Measurements from ENCODE around the gene LSM11.
A peak's percentile ranks its signal among the peaks of the same experiment; 100 is the strongest.

DNA sequence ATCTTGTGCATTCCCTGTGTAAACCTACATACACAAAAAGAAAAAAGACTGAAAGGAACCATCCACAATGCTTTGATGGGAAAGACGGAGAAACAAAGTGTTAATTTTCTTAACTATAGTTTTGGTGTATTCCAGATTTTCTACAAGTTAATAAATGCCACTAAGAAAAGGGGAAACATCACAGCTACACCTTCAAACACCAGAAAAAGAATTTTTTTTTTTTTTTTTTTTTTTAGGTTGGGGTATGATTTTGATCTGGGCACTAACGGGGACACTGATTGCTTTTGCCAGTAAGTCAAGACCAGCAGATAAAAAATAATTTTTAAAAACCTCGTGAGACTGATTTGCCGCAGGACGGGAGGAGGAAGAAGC, 12.6 kb upstream of the LSM11 start:
- TF ChIP-seq, protein P1, sequence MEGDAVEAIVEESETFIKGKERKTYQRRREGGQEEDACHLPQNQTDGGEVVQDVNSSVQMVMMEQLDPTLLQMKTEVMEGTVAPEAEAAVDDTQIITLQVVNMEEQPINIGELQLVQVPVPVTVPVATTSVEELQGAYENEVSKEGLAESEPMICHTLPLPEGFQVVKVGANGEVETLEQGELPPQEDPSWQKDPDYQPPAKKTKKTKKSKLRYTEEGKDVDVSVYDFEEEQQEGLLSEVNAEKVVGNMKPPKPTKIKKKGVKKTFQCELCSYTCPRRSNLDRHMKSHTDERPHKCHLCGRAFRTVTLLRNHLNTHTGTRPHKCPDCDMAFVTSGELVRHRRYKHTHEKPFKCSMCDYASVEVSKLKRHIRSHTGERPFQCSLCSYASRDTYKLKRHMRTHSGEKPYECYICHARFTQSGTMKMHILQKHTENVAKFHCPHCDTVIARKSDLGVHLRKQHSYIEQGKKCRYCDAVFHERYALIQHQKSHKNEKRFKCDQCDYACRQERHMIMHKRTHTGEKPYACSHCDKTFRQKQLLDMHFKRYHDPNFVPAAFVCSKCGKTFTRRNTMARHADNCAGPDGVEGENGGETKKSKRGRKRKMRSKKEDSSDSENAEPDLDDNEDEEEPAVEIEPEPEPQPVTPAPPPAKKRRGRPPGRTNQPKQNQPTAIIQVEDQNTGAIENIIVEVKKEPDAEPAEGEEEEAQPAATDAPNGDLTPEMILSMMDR (IDR thresholded peaks at IDR 0.05): peak in 1 of 6 experiments; percentile 1
- TF ChIP-seq POLR2A (IDR thresholded peaks at IDR 0.05): no peak
